Measurements from ENCODE around the gene HSP90AB1.
A peak's percentile ranks its signal among the peaks of the same experiment; 100 is the strongest.

HSP90AB1 gene

GRCh38 chr6:44233567-44234100, 13.3 kb upstream of the HSP90AB1 start:
- TF ChIP-seq CTCF (IDR thresholded peaks at IDR 0.05; ENCODE audit: insufficient read depth, low read length, missing control alignments): no peak
- CTCF ChIA-PET: interaction anchor here (0.6 to 6.6 kb wide), 29 partner anchors 9 to 149 kb away, joined by 3 to 175 read pairs (median 5); partner anchors contain the start of genes AARS2, HSP90AB1 and SLC29A1
- no peak for DNase-seq (ENCODE audit: low read depth, low spot score)
- POLR2A ChIA-PET: interaction anchor here (4.9 kb wide), 1 partner anchor 13 kb away, joined by 74 read pairs; the partner anchor contains the start of gene HSP90AB1
- H3K4me3 ChIP-seq (ENCODE audit: low read depth, low read length): no peak overlapping the region

GRCh38 chr6:44234101-44235025, 12.5 kb upstream of the HSP90AB1 start:
- POLR2A ChIA-PET: interaction anchor here (0.5 to 4.9 kb wide), 4 partner anchors 10 to 13 kb away, joined by 3 to 74 read pairs (median 4); partner anchors contain the start of gene HSP90AB1
- TF ChIP-seq CTCF (IDR thresholded peaks at IDR 0.05; ENCODE audit: insufficient read depth, low read length, missing control alignments): peak; percentile 80
- DNase-seq (ENCODE audit: low read depth, low spot score): no peak
- no peak overlapping the region for H3K4me3 ChIP-seq (ENCODE audit: low read depth, low read length)
- CTCF ChIA-PET: interaction anchor here (0.6 to 6.6 kb wide), 46 partner anchors 10 to 150 kb away, joined by 3 to 175 read pairs (median 5); partner anchors contain the start of genes AARS2, HSP90AB1, MYMX and SLC29A1

- no peak overlapping the region for H3K4me3 ChIP-seq (ENCODE audit: low read depth, low read length)
- TF ChIP-seq CTCF (IDR thresholded peaks at IDR 0.05; ENCODE audit: insufficient read depth, low read length, missing control alignments): no peak
- no peak for DNase-seq (ENCODE audit: low read depth, low spot score)
- ChIA-PET CTCF (interaction anchor here (0.9 to 6.6 kb wide), 40 partner anchors 10 to 151 kb away, joined by 3 to 175 read pairs (median 6); partner anchors contain the start of genes AARS2, HSP90AB1, MYMX and SLC29A1), POLR2A (interaction anchor here (1.0 to 4.9 kb wide), 3 partner anchors 11 to 14 kb away, joined by 3 to 74 read pairs (median 6); partner anchors contain the start of gene HSP90AB1)
Observed at GRCh38 chr6:44235269-44235668, 11.6 kb upstream of the HSP90AB1 start.

- POLR2A ChIA-PET: interaction anchor here (0.7 to 4.9 kb wide), 2 partner anchors 11 to 19 kb away, joined by 3 to 74 read pairs; partner anchors contain the start of gene HSP90AB1
- TF ChIP-seq CTCF (IDR thresholded peaks at IDR 0.05; ENCODE audit: insufficient read depth, low read length, missing control alignments): no peak
- no peak overlapping the region for H3K4me3 ChIP-seq (ENCODE audit: low read depth, low read length)
- DNase-seq (ENCODE audit: low read depth, low spot score): no peak
- CTCF ChIA-PET: interaction anchor here (0.6 to 6.6 kb wide), 19 partner anchors 10 to 139 kb away, joined by 3 to 175 read pairs (median 6); partner anchors contain the start of genes AARS2, HSP90AB1, SLC29A1 and SLC35B2
Observed at GRCh38 chr6:44235891-44236516, 10.9 kb upstream of the HSP90AB1 start.

GRCh38 chr6:44237021-44237812, 9.7 kb upstream of the HSP90AB1 start:
- CTCF ChIA-PET: interaction anchor here (0.6 to 6.6 kb wide), 27 partner anchors 9 to 629 kb away, joined by 3 to 175 read pairs (median 4); partner anchors contain the start of genes HSP90AB1, SLC29A1 and SLC35B2
- no peak for TF ChIP-seq CTCF (IDR thresholded peaks at IDR 0.05; ENCODE audit: insufficient read depth, low read length, missing control alignments)

More at GRCh38 chr6:44237021-44237812, 9.7 kb upstream of the HSP90AB1 start:
- POLR2A ChIA-PET: interaction anchor here (0.7 to 4.9 kb wide), 7 partner anchors 9 to 105 kb away, joined by 3 to 74 read pairs (median 3); partner anchors contain the start of genes HSP90AB1 and SLC29A1
- peak; percentile 88 for DNase-seq (ENCODE audit: low read depth, low spot score)
- peak overlapping the region; percentile 67 for H3K4me3 ChIP-seq (ENCODE audit: low read depth, low read length)

All from AG04449 (cell line).